Fibroblast of lung (primary cell): ENCODE measurements around the gene P3H3. TPM values are rescaled to one million over a fixed set of nuclear protein-coding genes. Genes with fewer than 3 reads are reported as not detected.
"Not testable (repeated sequence)": the region's sequence is repeated elsewhere in the genome, so short reads cannot be mapped to it uniquely, and the experiment has no call there.

Source experiments
- DNase-seq, 2 donors: peaks; one replicate each; pipeline versions ENCODE4 v3.0.0 to v3.0.0-alpha.2; 2010; ENCODE audit warnings: low read depth in 2 of 2
- H2AFZ ChIP-seq: 2 replicates; pipeline ENCODE4 v1.5.1; 2012; ENCODE audit warnings: low read length, control low read depth, inconsistent platforms
- H3K27ac ChIP-seq: 2 replicates; pipeline ENCODE4 v1.5.1; 2011; ENCODE audit warnings: low read length, control low read depth; ENCODE audit not compliant: insufficient read depth
- H3K27me3 ChIP-seq: 2 replicates; pipeline ENCODE4 v1.5.1; 2011; ENCODE audit warnings: mild to moderate bottlenecking, low read length; ENCODE audit not compliant: control insufficient read depth, insufficient read depth
- H3K36me3 ChIP-seq: 2 replicates; pipeline ENCODE4 v1.5.1; 2011; ENCODE audit warnings: low read length; ENCODE audit not compliant: control insufficient read depth, insufficient read depth
- H3K4me1 ChIP-seq: 2 replicates; pipeline ENCODE4 v1.5.1; 2011; ENCODE audit warnings: low read length; ENCODE audit not compliant: control insufficient read depth, insufficient read depth; ENCODE audit errors: extremely low read depth
- H3K4me2 ChIP-seq: 2 replicates; pipeline ENCODE4 v1.5.1; 2011; ENCODE audit warnings: low read length, control low read depth; ENCODE audit not compliant: insufficient read depth; ENCODE audit errors: extremely low read depth
- H3K4me3 ChIP-seq, 4 experiments: fragments of 200-600 bp in 1 of 4; sonication (generic) in 1 of 4; replicated peaks in 1 of 4; 2 replicates each; pipeline ENCODE4 v1.5.1; 2011 to 2016; ENCODE audit warnings: low read length in 4 of 4, low read depth in 3 of 4, mild to moderate bottlenecking in 3 of 4, control low read depth in 2 of 4, inconsistent platforms in 1 of 4, mixed read lengths in 1 of 4; ENCODE audit not compliant: insufficient read depth in 1 of 4; ENCODE audit errors: control extremely low read depth in 1 of 4
- H3K79me2 ChIP-seq: 2 replicates; pipeline ENCODE4 v1.5.1; 2012; ENCODE audit warnings: mild to moderate bottlenecking, low read length, inconsistent platforms; ENCODE audit not compliant: control insufficient read depth, insufficient read depth
- H3K9ac ChIP-seq: 2 replicates; pipeline ENCODE4 v1.5.1; 2011; ENCODE audit warnings: mild to moderate bottlenecking, low read length, control low read depth; ENCODE audit not compliant: insufficient read depth
- H3K9me3 ChIP-seq: 2 replicates; pipeline ENCODE4 v1.5.1; 2012; ENCODE audit warnings: low read depth, low read length; ENCODE audit not compliant: control insufficient read depth, insufficient read depth
- H4K20me1 ChIP-seq: 2 replicates; pipeline ENCODE4 v1.5.1; 2011; ENCODE audit warnings: low read length; ENCODE audit not compliant: control insufficient read depth, insufficient read depth; ENCODE audit errors: extremely low read depth
- EZH2 ChIP-seq: IDR thresholded peaks from 2 replicates; pipeline ENCODE4 v1.5.1; 2012; ENCODE audit warnings: low read length, control low read depth, mild to moderate bottlenecking; ENCODE audit errors: missing control alignments
- polyA plus RNA-seq, 2 donors: library from polyadenylated mRNA; depleted of rRNA in 1 of 2; stranded (reverse) in 1 of 2; unstranded in 1 of 2; fragments of >200 nt; gene quantifications; 2 replicates each; pipeline ENCODE4 v1.2.1, GENCODE V29; 2011 to 2012; ENCODE audit warnings: missing spikeins in 1 of 2
- total RNA-seq: library from RNA; depleted of rRNA; stranded (reverse); fragments of >200 nt; gene quantifications from 2 replicates; pipeline ENCODE4 v1.2.1, GENCODE V29; 2014
- TF ChIP-seq, protein P1 (sequence below), 2 donors: IDR thresholded peaks in 1 of 2; conservative IDR thresholded peaks in 1 of 2; 1 replicate in 1 of 2; 2 replicates in 1 of 2; pipeline ENCODE4 v1.5.1; 2011 to 2012; ENCODE audit warnings: low read length in 2 of 2, control low read depth in 1 of 2, inconsistent platforms in 1 of 2, low read depth in 1 of 2, mild to moderate bottlenecking in 1 of 2

Gene P3H3
- total and polyA plus RNA-seq, 2 donors (not counting 1 experiment from before 2014, with no cell fraction given): 44.0 to 96.3 TPM

DNA sequence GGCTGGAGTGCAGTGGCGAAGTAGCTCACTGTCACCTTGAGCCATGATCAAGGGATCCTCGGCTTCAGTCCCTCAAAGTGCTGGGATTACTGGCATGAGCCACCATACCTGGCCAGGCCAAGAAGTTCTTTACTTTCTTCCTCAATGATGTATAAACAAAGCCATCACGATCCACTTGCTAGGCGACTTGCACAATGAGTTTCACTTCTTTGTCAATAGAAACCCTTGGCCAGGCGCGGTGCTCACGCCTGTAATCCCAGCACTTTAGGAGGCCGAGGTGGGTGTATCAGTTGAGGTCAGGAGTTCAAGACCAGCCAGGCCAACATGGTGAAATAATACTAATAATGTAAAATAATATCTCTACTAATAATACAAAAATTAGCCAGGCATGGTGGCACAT, 59.3 kb downstream of the P3H3 start:
- no peak overlapping the region for H3K9ac ChIP-seq
- H2AFZ ChIP-seq: no peak overlapping the region
- no peaks in the 10 kb centered on the region for H3K27me3 ChIP-seq
- DNase-seq: no peak
- H3K4me1 ChIP-seq: no peaks in the 10 kb centered on the region
- no peak overlapping the region for H3K4me2 ChIP-seq
- no peak overlapping the region for H3K4me3 ChIP-seq
- TF ChIP-seq, protein P1, sequence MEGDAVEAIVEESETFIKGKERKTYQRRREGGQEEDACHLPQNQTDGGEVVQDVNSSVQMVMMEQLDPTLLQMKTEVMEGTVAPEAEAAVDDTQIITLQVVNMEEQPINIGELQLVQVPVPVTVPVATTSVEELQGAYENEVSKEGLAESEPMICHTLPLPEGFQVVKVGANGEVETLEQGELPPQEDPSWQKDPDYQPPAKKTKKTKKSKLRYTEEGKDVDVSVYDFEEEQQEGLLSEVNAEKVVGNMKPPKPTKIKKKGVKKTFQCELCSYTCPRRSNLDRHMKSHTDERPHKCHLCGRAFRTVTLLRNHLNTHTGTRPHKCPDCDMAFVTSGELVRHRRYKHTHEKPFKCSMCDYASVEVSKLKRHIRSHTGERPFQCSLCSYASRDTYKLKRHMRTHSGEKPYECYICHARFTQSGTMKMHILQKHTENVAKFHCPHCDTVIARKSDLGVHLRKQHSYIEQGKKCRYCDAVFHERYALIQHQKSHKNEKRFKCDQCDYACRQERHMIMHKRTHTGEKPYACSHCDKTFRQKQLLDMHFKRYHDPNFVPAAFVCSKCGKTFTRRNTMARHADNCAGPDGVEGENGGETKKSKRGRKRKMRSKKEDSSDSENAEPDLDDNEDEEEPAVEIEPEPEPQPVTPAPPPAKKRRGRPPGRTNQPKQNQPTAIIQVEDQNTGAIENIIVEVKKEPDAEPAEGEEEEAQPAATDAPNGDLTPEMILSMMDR (conservative IDR thresholded peaks at IDR 0.05 in 1 of 2, IDR thresholded peaks at IDR 0.05 in 1 of 2; ENCODE audit: low read depth in 1 of 2, low read length in 2 of 2): no peak
- TF ChIP-seq EZH2: no peak
- no peaks in the 10 kb centered on the region for H3K9me3 ChIP-seq
- peaks cover 8% of the 10 kb centered on the region for H3K36me3 ChIP-seq
- no peak overlapping the region for H3K27ac ChIP-seq
- no peaks in the 10 kb centered on the region for H4K20me1 ChIP-seq
- H3K79me2 ChIP-seq: no peaks in the 10 kb centered on the region

DNA sequence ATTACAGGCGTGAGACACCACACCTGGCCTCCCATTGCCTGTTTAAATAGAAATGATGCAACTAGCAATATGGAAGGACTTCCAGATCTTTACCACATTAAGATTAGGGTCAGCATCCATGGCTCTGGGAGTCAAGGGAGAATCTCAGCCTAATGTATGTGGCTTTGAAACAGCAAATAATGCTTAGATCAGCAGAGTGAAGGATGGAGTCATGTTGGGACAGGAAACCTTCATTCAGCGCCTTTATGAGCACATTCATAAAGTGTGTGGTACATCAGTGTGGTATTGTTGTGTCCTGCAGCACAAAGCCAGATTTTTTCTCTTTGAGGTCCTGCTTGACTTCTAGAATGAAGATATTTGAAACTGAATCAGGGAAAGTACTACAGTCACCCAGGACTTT, 60.2 kb downstream of the P3H3 start:
- Histone ChIP-seq H3K36me3 (peaks cover 8% of the 10 kb centered on the region), H4K20me1 (no peaks in the 10 kb centered on the region), H3K4me2 (no peak overlapping the region), H3K9ac (no peak overlapping the region), H2AFZ (no peak overlapping the region), H3K79me2 (no peaks in the 10 kb centered on the region), H3K4me1 (no peaks in the 10 kb centered on the region), H3K27me3 (no peaks in the 10 kb centered on the region), H3K4me3 (no peak overlapping the region), H3K9me3 (no peaks in the 10 kb centered on the region), H3K27ac (no peak overlapping the region)
- DNase-seq: no peak
- no peak for TF ChIP-seq EZH2
- TF ChIP-seq, protein P1 (conservative IDR thresholded peaks at IDR 0.05 in 1 of 2, IDR thresholded peaks at IDR 0.05 in 1 of 2; ENCODE audit: low read depth in 1 of 2, low read length in 2 of 2): no peak

DNA sequence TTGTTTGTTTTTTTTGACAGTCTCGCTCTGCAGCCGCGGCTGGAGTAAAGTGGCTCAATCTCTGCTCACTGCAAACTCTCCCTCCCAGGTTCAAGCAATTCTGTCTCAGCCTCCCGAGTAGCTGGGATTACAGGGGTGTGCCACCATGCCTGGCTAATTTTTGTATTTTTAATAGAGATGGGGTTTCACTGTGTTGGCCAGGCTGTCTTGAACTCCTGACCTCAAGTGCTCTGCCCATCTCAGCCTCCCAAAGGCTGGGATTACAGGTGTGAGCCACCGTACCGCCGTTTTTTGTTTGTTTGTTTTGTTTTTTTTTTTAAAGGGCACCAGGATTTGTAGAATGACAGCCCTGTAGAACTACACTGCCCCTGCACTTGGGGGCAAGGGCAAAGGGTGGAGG, 60.6 kb downstream of the P3H3 start:
- H3K9me3 ChIP-seq, H3K36me3 ChIP-seq, H3K4me2 ChIP-seq: not testable (repeated sequence)

More for the DNA sequence above, 60.6 kb downstream of the P3H3 start:
- not testable (repeated sequence) for H3K4me1 ChIP-seq, H3K79me2 ChIP-seq, H3K27ac ChIP-seq, H3K4me3 ChIP-seq, DNase-seq, H3K27me3 ChIP-seq, H2AFZ ChIP-seq, H3K9ac ChIP-seq, H4K20me1 ChIP-seq

Other genes with a start within 250 kb of the P3H3 start
- 241 and 256 TPM in 2 replicates for gene CHD4, start 221.0 kb upstream of the P3H3 start, total RNA-seq
- 76.1 and 96.0 TPM in 2 replicates for gene CHD4, start 221.0 kb upstream of the P3H3 start, polyA plus RNA-seq
- gene LPAR5, start 192.4 kb upstream of the P3H3 start, total RNA-seq: not detected in 2 replicates
- gene LPAR5, start 192.4 kb upstream of the P3H3 start, polyA plus RNA-seq: 0.02 and 0.07 TPM in 2 replicates
- gene ACRBP, start 181.0 kb upstream of the P3H3 start, total RNA-seq: under 0.01 and 0.33 TPM in 2 replicates
- 0.50 and 0.72 TPM in 2 replicates for gene ACRBP, start 181.0 kb upstream of the P3H3 start, polyA plus RNA-seq
- gene ING4, start 165.3 kb upstream of the P3H3 start, total RNA-seq: 30.3 and 36.0 TPM in 2 replicates
- gene ING4, start 165.3 kb upstream of the P3H3 start, polyA plus RNA-seq: 31.1 and 47.1 TPM in 2 replicates
- gene ZNF384, start 139.0 kb upstream of the P3H3 start, total RNA-seq: 9.8 and 12.2 TPM in 2 replicates
- gene ZNF384, start 139.0 kb upstream of the P3H3 start, polyA plus RNA-seq: 34.8 and 49.6 TPM in 2 replicates
- under 0.01 and 0.17 TPM in 2 replicates for gene PIANP, start 127.6 kb upstream of the P3H3 start, total RNA-seq
- 0.49 and 0.87 TPM in 2 replicates for gene PIANP, start 127.6 kb upstream of the P3H3 start, polyA plus RNA-seq
- gene COPS7A, start 104.4 kb upstream of the P3H3 start, total RNA-seq: 67.0 and 79.1 TPM in 2 replicates
- 114 and 138 TPM in 2 replicates for gene COPS7A, start 104.4 kb upstream of the P3H3 start, polyA plus RNA-seq
- gene MLF2, start 75.3 kb upstream of the P3H3 start, total RNA-seq: 88.6 and 106 TPM in 2 replicates
- 287 and 289 TPM in 2 replicates for gene MLF2, start 75.3 kb upstream of the P3H3 start, polyA plus RNA-seq
- gene PTMS, start 62.0 kb upstream of the P3H3 start, total RNA-seq: 29.5 and 63.6 TPM in 2 replicates
- gene PTMS, start 62.0 kb upstream of the P3H3 start, polyA plus RNA-seq: 269 and 312 TPM in 2 replicates
- 0.17 and 0.26 TPM in 2 replicates for gene LAG3, start 55.9 kb upstream of the P3H3 start, total RNA-seq
- 0.09 and 0.17 TPM in 2 replicates for gene LAG3, start 55.9 kb upstream of the P3H3 start, polyA plus RNA-seq
- 14.4 and 27.2 TPM in 2 replicates for gene CD4, start 38.9 kb upstream of the P3H3 start, total RNA-seq
- gene CD4, start 38.9 kb upstream of the P3H3 start, polyA plus RNA-seq: 50.8 and 152 TPM in 2 replicates
- 11.1 and 11.8 TPM in 2 replicates for gene GPR162, start 6.6 kb upstream of the P3H3 start, total RNA-seq
- 3.3 and 5.6 TPM in 2 replicates for gene GPR162, start 6.6 kb upstream of the P3H3 start, polyA plus RNA-seq
- 1.3 and 1.7 TPM in 2 replicates for gene GNB3, start 12.5 kb downstream of the P3H3 start, total RNA-seq
- 2.7 and 3.7 TPM in 2 replicates for gene GNB3, start 12.5 kb downstream of the P3H3 start, polyA plus RNA-seq
- 1.5 and 9.1 TPM in 2 replicates for gene CDCA3, start 22.9 kb downstream of the P3H3 start, total RNA-seq
- gene CDCA3, start 22.9 kb downstream of the P3H3 start, polyA plus RNA-seq: 9.4 and 56.9 TPM in 2 replicates
- 53.4 and 69.9 TPM in 2 replicates for gene USP5, start 23.7 kb downstream of the P3H3 start, total RNA-seq
- 42.2 and 66.3 TPM in 2 replicates for gene USP5, start 23.7 kb downstream of the P3H3 start, polyA plus RNA-seq
- gene TPI1, start 39.1 kb downstream of the P3H3 start, total RNA-seq: 906 and 934 TPM in 2 replicates
- gene TPI1, start 39.1 kb downstream of the P3H3 start, polyA plus RNA-seq: 1,617 and 1,654 TPM in 2 replicates
- gene SPSB2, start 44.9 kb downstream of the P3H3 start, total RNA-seq: 12.7 and 12.8 TPM in 2 replicates
- 1.8 and 2.5 TPM in 2 replicates for gene SPSB2, start 44.9 kb downstream of the P3H3 start, polyA plus RNA-seq
- gene LRRC23, start 76.4 kb downstream of the P3H3 start, total RNA-seq: 9.6 and 14.9 TPM in 2 replicates
- 5.6 and 6.4 TPM in 2 replicates for gene LRRC23, start 76.4 kb downstream of the P3H3 start, polyA plus RNA-seq
- gene ENO2, start 86.2 kb downstream of the P3H3 start, total RNA-seq: 20.3 TPM in 2 replicates
- 29.4 and 43.0 TPM in 2 replicates for gene ENO2, start 86.2 kb downstream of the P3H3 start, polyA plus RNA-seq
- gene ATN1, start 99.6 kb downstream of the P3H3 start, total RNA-seq: 8.2 and 21.5 TPM in 2 replicates
- gene ATN1, start 99.6 kb downstream of the P3H3 start, polyA plus RNA-seq: 9.4 and 14.5 TPM in 2 replicates
- gene RNU7-1, start 115.4 kb downstream of the P3H3 start, total RNA-seq: not detected in 2 replicates
- gene RNU7-1, start 115.4 kb downstream of the P3H3 start, polyA plus RNA-seq: not detected in 2 replicates
- gene C12orf57, start 115.6 kb downstream of the P3H3 start, total RNA-seq: 107 and 177 TPM in 2 replicates
- gene C12orf57, start 115.6 kb downstream of the P3H3 start, polyA plus RNA-seq: 172 and 220 TPM in 2 replicates
- gene PTPN6, start 122.9 kb downstream of the P3H3 start, total RNA-seq: 0.26 TPM in 1 of 2 replicates, not detected in the other
- gene PTPN6, start 122.9 kb downstream of the P3H3 start, polyA plus RNA-seq: 0.06 TPM in 1 of 2 replicates, not detected in the other
- 112 and 169 TPM in 2 replicates for gene PHB2, start 142.3 kb downstream of the P3H3 start, total RNA-seq
- 193 and 266 TPM in 2 replicates for gene PHB2, start 142.3 kb downstream of the P3H3 start, polyA plus RNA-seq
- 27.4 and 31.6 TPM in 2 replicates for gene EMG1, start 142.5 kb downstream of the P3H3 start, total RNA-seq
- gene EMG1, start 142.5 kb downstream of the P3H3 start, polyA plus RNA-seq: 33.4 and 46.4 TPM in 2 replicates
- 10.0 and 11.4 TPM in 2 replicates for gene LPCAT3, start 190.1 kb downstream of the P3H3 start, total RNA-seq
- gene LPCAT3, start 190.1 kb downstream of the P3H3 start, polyA plus RNA-seq: 48.5 and 54.0 TPM in 2 replicates
- gene C1S, start 232.3 kb downstream of the P3H3 start, total RNA-seq: 997 and 1,549 TPM in 2 replicates
- gene C1S, start 232.3 kb downstream of the P3H3 start, polyA plus RNA-seq: 265 and 507 TPM in 2 replicates